PC-3 (cell line): ENCODE results near the gene AGMAT.

Experiments used
- EZH2 ChIP-seq: fragments of 300-600 bp; sonication (generic); IDR thresholded peaks from one replicate; pipeline ENCODE4 v1.6.1; 2017; ENCODE audit warnings: antibody characterized with exemption, mild to moderate bottlenecking, low read length; ENCODE audit not compliant: unreplicated experiment
- EZH2phosphoT487 ChIP-seq: fragments of 300-600 bp; sonication (generic); IDR thresholded peaks from 2 replicates; pipeline ENCODE4 v1.6.1; 2018; ENCODE audit warnings: mild to moderate bottlenecking, antibody characterized with exemption, low read length, borderline replicate concordance
- TF ChIP-seq, protein P1 (sequence below): fragments of 300-600 bp; sonication (generic); conservative IDR thresholded peaks from 2 replicates; pipeline ENCODE4 v1.5.1; 2017; ENCODE audit warnings: antibody characterized with exemption, low read depth, mild to moderate bottlenecking, low read length

DNA sequence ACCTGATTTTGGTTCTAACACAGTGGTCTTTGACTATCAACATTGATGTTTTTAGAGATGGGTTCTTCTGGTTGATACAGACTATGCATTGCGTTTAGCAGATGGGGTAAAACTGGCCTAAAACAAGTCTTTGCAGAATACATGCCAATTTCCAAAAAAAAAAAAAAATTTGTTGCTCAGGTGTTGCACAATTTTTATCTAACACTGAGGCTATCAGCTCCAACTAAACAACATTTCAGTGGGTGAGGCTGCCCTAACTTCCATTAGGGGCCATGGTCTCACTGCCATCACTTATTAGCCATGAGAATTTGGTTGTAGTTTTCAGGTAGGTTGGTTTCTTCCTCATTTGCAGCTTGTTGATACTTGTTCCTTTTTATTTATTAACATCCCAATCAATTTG lies 14.0 kb downstream of the AGMAT start:
- TF ChIP-seq, protein P1, sequence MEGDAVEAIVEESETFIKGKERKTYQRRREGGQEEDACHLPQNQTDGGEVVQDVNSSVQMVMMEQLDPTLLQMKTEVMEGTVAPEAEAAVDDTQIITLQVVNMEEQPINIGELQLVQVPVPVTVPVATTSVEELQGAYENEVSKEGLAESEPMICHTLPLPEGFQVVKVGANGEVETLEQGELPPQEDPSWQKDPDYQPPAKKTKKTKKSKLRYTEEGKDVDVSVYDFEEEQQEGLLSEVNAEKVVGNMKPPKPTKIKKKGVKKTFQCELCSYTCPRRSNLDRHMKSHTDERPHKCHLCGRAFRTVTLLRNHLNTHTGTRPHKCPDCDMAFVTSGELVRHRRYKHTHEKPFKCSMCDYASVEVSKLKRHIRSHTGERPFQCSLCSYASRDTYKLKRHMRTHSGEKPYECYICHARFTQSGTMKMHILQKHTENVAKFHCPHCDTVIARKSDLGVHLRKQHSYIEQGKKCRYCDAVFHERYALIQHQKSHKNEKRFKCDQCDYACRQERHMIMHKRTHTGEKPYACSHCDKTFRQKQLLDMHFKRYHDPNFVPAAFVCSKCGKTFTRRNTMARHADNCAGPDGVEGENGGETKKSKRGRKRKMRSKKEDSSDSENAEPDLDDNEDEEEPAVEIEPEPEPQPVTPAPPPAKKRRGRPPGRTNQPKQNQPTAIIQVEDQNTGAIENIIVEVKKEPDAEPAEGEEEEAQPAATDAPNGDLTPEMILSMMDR, result no peak
- no peak for TF ChIP-seq EZH2
- TF ChIP-seq EZH2phosphoT487, result no peak
